ENCODE measurements around the gene EPN1.

EPN1 gene

DNA sequence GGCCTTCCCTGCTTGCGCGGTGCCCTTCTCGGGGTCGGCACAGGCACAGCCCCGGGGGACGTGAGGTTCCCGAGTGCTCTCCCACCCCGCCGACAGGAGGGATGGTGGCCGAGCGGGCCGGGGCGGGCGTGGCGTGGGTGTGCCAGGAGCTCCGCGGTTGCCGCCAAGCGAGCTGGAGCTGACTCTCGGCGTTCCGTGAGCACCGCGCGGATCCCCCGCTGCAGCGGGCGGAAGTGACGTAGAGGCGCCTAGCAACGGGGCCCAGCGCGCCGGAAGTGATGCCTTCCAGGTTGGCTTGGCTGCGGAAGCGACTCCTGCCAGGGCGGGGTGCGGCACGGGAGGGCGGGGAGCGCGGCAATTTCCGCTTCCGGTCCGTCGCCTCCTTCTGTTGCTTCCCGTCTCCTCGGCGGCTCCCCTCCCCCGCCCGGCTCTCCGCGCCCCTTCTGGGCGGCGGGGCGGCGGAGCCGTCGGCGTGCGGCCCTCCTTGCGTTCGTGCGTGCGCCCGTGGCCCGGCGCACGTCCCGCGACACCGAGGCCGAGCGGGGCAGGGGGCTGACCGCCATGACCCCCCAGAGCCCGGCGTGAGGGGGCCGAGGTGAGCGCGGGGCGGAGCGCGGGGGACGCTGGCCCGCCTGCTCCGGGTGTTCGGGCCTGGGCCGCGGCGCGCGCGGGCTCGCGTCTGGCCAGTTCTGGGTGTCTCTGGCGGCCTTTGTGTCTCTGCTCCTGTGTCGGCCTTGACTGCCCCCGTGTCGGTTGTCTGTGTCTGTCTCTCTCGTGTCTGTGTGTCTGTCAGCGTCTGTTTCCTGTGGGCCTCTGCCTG lies at the start of gene EPN1:
EPN1 (plus strand) TSS at position 386 of the 820 bp plus-strand sequence. CDS start 3,402 bp downstream, outside the sequence.
- peak; percentile 89 for DNase-seq

DNA sequence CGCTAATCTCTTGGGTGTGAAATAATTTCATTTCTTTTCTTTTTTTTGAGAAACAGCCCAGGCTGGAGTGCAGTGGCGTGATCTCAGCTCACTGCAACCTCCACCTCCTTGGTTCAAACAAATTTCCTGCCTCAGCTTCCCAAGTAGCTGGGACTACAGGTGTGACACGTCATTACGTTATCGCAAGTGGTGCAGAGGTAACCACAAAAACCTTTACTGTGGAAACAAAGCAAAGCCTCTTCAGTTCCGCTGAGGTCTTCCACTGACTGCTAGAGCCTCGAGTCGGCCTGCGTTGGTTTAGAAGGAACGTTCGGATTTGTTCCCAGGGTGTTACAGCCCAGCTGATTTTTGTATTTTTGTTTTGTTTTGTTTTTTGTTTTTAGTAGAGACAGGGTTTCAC lies 48.7 kb upstream of the EPN1 start:
- DNase-seq: no peak

DNA sequence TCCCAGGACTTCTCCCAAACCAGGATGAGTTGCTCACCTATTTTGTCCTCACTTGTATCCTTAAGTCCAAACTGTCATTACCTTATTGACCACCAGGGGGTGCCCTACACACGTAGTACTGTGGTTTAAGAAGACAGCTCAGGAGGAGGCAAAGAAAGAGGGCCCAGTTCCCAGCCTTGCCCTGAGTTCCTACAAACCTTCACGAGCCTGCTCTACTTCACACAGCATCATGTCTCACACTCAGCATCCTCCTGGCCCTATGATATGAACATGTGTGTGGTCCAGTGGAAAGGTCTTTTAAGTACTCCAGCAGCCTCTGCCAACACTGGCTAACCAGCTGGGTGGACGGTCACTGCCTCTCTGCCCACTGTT lies 42.6 kb upstream of the EPN1 start:
- DNase-seq: peak; percentile 77

DNA sequence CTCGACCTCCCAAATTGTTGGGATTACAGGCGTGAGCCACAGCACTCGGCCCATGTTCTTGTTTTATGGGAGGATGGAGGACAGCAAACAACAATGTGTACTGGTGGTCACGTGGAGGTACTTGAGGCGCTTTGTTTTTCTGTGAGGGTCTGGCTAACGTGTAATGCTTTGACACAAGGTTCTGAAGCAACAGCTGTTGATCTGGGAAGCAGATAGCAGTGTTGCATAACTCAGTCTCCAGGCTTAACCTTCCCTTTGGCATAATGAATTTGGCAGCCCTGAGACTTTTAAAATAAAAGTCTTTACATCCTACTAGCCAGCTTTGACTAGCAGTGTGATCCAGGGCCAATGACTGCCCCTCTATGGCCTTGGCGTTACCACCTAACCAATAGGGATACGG lies 41.2 kb upstream of the EPN1 start:
- DNase-seq: peak; percentile 66

DNA sequence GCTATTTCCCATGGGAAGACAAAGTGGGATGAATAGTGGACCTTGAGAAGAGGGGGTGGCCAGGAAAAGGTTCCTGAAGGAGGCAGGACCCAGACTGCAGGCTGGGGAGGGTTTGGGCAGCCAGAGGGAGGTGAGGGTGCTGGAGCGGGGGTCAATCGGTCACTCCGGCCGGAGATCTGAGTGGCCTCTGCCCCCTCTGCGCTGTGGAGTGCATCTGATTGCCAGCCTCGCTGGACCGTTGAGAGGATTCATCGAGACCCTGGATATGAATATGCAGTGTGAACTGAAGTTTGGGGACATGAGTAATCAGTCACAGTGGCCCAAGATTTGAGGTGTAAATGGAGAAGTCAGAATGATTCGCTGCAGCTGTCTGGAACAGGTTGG lies 39.7 kb upstream of the EPN1 start:
- no peak for DNase-seq

DNA sequence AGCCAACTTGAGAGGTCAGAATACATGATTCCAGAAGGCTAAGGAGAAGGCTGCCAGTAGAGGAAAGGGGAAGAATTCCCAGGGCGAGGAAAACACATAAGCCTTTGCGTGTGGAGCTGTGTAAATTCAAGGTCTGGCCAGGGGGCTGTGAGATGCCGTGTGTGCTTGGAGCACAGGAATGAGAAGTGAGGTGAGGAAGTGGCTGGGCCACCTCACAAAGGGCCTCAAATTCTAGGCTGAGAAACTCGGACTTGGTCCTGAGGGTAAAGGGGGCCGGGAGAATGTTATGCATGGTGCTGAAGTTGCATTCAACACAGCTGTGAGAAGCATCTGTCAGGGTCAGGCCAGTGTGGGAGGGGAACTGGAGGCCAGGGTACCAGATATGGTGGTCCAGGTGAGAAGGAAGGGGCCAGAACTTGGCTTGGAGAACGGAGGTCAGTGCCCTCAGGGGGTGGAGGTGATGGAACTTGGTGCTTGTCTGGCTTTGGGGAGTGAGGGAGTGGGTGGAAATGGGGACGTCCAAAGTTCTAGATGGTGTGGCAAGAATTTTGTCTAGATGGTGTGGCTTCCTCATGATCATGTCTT lies 39.1 kb upstream of the EPN1 start:
- DNase-seq: no peak

DNA sequence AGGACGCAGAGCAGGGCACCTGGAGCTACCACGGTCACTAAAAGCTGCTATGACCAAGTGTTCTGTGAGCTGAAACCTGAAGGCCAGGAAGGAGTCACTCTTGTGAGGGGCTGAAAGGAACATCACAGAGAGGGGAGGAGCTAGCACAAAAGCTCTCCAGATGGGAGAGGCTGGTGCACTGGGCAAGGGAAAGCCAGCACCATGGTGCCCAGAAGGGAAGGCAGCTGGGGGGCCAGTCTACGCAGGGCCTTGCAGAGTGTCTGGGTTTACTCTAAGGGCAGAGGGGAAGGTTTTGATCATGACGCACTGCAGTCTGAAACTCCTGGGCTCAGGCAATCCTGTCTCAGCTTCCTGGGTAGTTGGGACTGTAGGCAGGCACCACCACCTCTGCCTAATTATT lies 38.3 kb upstream of the EPN1 start:
- DNase-seq: no peak

DNA sequence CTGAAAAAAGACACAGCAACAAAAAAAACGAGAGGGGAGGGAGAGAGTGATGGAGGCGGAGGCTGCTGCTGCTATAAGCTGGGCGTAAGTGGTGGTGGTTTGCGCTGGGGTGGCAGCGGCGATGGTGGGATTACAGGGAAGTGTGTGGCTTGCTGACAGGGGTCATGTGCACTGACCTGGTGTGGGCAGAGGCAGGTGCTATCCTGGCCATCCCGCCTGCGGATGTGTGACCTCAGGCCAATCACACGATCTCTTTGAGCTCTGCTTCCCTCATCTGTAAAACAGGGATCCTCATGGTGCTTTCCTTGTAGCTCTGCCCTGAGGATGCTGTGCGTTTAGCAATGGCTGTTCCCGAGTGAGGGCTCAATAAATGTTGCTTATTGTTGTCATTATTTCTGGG lies 37.5 kb upstream of the EPN1 start:
- DNase-seq: no peak

DNA sequence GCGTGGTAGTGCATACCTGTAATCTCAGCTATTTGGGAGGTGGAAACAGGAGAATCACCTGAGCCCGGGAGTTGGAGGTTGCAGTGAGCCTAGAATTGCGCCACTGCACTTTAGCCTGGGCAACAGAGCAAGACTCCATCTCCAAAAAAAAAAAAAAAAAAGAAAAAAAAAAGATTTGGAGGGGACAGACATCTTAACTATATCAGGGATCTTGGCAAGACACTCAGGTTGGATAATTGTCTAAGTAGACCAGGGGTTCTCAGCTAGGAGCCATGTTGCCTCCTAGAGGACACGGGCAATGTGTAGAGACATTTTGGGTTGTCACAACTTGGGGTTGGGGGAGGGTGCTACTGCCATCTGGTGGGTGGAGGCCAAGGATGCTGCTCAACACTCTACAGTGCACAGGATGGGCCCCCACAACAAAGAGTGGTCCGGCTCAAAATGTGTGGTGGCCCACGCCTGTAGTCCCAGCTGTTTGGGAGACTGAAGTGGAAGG lies 36.1 kb upstream of the EPN1 start:
- peak; percentile 29 for DNase-seq

DNA sequence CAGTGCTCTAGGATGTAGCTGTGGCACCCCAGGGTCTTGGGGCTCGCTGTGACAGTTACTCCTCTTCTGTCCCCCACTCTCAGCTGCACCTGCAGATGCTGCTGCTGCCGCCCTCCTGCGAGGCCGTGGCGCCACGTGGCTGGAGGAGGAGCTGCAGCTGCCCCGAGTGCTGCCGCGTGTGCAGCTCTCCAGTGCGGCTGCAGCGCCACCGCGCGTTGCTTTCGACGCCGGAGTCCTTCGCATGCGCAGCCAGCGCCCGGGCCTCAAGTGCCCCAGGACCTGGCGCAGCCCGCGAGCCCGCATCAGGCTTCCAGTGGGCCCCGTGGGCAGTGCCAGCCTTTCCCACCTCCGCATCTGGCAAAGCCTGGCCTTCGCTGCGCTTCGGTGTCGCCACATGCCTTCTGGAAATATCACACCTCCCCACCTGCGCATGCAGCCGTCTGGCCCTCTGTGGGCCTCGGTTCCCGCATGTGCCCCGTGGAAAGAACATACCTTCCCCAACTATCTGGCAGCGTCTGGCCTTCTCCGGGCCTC lies 34.9 kb upstream of the EPN1 start:
- DNase-seq: peak; percentile 49

DNA sequence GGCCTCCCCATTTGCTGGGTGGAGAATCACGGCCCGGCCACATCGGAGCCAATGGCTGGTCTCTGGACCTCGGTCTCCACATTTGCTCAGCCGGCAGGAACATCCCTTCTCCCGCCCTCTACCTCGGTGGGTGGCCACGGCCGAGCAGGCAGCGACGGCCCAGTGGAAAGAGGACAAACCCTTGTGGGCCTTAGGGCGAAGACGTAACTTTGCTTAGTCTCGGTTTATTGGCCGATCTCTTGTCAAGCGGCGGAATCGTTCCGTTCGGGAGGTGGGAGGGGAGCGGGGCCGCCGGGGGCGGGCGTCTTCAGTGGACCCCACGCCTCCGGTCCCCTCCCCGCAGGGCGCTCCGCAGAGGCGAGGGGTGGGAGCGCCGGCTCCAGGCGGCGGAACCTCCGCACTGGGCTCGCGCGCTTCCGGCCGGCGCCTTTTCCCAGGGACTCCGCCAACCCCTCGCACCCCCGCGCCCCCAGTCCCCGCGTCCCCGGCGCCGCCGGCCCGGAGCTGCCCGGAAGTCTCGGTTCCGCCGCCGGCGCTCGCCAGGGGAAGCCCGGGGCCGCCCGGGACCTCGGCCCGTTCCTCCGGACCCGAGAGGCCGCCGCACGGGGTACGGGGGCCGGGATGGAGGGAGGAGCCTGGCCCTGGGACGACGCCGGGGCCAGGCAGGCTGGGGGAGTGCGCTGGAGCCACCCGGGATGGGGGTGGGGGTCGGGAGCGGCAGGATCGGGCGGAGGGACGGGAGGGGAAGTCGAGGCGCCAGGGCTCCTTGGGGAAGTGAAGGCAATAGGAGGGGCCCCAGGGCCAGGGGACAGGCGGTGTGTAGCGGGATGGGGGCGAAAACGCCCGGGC lies 34.2 kb upstream of the EPN1 start, which contains the start of gene ZNF580:
ZNF580 (plus strand) TSS at position 426 of the 849 bp plus-strand sequence. CDS start 1,507 bp downstream, outside the sequence.
- DNase-seq: no peak

DNA sequence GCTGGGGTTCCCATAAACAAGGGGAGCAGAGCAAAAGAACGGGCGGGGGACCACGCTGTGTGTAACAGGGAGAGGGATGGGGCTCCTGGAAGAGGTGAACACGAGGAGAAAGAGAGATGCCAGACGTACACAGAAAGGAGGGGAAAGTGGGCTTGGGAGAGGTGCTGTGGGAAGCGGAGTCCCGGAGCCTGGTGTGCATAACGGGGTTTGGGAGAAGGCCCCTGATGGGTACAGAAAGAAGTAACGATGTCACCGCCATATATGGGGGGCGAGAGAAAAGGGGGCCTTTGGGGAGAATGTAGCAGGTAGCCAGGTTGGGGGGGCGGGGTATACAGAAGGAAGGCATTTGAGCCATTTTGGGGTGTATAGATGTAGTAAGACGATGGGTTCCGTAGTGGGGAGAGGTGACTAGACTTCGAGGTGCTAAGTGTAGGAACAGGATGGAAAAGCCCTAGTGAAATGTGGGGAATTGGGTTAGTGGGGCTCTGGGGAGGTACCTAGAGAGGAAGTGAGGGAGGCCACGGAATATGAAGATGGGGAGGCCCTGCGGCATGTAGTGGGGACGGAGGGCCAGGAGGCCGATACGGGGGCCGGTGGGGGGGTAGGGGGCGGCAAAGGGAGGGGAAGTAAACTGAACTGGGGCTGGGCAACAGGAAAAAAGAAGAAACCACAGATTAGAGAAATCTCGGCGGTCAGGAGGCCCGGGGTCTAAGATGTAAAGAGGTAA lies 33.4 kb upstream of the EPN1 start:
- DNase-seq: no peak

DNA sequence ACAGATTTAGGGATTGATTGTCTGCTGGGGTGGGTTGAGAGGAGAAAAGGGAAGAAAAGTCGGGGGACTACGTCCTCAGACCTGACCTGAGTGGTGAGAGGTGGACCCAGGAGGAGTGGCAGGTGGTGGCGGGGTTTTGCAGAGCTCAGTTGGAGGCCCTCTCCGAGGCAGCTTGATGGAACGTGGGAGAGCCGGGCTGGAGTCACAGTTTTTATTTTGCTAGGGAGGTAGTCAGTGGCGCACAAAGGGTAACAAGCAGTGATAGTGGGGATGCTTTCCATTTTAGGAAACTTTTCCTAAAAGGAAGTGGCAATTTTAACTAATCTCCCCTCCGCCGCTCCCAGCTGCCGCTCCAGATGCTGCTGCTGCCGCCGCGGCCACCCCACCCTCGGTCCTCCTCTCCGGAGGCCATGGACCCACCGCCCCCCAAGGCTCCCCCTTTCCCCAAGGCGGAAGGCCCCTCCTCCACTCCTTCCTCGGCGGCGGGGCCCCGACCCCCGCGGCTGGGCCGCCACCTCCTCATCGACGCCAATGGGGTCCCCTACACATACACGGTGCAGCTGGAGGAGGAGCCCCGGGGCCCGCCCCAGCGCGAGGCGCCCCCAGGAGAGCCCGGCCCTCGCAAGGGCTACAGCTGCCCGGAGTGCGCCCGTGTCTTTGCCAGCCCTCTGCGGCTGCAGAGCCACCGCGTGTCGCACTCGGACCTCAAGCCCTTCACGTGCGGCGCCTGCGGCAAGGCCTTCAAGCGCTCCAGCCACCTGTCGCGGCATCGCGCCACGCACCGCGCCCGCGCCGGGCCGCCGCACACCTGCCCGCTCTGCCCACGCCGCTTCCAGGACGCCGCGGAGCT lies 32.6 kb upstream of the EPN1 start:
- no peak for DNase-seq

DNA sequence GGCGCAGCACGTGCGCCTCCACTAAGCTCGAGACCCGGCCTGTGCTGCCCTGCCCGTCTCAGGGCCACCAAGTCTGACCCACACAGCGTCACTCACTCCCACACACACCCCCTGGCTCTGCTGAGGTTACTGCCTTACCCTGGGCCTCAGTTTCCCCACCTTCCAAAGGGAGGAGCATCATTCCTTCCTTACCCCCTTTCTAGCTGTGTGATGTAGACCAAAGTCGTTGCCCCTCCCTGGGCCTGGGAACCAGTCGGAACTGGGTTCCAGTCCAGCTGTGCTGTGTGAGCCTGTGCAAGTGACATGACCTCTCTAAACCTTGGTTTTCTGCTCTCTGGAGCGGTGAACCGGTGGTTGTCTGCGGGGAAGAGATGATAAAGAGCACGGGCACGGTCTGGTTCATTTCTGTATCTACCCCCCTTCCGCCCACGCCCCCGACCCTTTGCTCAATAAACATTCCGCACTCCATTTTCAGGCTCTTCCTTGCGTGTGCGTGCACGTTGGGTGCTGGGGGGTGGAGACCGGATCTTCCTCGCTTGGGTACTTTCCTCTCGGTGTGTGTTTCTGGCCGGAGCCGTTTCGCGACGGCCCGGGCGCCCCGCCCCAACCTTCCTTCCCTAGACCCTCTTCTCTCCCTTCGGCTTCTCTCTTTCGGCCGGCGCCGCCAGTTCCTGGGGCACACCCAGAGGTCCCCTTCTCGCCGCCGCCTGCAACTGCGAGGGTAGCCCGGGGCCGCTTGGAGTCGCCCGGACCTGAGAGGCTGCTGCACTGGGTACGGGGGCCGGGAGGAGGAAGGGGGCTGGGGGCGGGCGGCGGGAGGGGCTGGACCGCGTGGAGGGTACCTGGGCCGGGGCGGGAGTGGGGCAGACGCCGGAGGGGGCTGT lies 31.8 kb upstream of the EPN1 start, which contains the start of gene ZNF581:
ZNF581 (plus strand) TSS at position 647 of the 884 bp plus-strand sequence. CDS start 923 bp downstream, outside the sequence.
- peak; percentile 40 for DNase-seq

DNA sequence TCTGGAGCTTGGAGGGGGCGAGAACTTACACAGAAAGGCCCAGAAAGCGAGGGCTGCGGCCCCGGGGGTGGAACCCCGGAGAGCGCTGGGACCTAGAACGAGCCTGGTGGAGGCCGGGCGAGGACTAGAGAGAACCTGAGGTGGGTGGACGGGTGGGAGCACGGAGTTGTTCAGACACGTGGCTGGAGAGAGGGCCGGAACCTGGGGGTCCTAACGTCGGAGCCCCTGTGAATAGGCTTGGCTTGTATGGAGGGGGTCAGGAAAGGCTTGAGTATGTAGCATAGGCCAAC lies 31.2 kb upstream of the EPN1 start:
- DNase-seq: no peak

DNA sequence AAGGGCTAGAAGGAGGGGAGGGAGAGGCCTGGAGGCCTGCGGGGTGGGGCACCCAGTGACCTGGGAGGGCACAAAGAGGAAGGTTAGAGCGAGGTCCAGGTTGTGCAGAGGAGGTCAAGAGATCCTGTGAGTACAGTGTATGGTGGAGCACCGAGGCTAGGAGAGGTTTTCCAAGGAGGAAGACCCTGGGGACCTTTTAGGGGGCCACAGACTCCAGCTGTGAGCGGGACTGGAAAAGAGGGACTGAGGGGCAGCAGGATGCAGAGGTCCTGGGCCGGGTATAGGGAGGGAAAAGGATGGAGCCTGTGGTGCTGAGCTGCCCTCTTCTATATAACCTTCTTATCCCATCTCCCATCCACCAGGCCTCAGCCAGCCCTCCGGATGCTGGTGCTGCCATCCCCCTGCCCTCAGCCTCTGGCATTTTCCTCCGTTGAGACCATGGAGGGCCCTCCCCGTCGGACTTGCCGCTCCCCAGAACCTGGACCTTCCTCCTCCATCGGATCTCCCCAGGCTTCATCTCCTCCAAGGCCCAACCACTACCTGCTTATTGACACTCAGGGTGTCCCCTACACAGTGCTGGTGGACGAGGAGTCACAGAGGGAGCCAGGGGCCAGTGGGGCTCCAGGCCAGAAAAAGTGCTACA lies 30.7 kb upstream of the EPN1 start:
- DNase-seq: no peak

DNA sequence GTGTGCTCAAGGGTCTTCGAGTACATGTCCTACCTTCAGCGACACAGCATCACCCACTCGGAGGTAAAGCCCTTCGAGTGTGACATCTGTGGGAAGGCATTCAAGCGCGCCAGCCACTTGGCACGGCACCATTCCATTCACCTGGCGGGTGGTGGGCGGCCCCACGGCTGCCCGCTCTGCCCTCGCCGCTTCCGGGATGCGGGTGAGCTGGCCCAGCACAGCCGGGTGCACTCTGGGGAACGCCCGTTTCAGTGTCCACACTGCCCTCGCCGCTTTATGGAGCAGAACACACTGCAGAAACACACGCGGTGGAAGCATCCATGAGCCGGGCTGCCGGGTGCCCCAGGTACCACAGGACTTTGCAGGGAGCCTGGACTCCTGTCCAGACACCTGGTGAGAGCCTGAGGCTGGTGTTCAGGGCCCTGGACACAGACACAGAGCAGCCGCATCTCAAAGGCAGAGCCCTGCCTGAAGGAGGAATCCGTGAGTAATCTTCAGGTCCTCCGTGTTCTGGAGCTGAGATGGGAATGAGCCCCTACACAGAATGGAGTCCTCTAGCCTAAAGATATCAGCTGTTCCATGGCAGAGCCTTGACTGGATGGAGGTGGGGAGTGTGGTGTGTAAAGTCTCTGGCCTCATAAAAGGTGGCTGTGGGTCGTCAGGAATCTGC lies 30.0 kb upstream of the EPN1 start:
- DNase-seq: no peak

DNA sequence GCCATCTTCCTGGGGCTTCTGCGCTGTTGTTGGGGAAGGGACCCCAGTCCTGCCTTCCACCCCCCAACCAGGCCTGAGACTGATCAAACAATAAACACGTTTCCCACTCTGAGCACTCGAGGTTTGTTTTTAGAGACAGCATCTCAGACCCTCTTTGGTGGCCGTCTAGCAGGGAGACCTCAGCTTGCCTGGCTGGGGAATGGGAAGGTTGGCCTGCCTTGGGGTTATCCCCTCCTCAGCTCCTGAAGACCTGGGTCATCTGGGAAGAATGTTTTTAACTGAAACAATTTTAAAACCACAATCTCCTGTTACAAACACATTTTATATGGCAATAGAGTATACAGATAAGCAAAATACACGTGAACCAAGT lies 29.5 kb upstream of the EPN1 start:
- no peak for DNase-seq
